ENCODE data around the gene CHRNA9. TPM values are rescaled to one million over a fixed set of nuclear protein-coding genes. Genes with fewer than 3 reads are reported as not detected.

Gene CHRNA9
- total and polyA plus RNA-seq, 2 of the 13 experiments (the other 11 are each of a cell fraction or from before 2014, with no cell fraction given) = not detected

- no peak for TF ChIP-seq ZC3H13 (CRISPR knock-in tag; IDR thresholded peaks at IDR 0.05)
- TF ChIP-seq ZNF775 (CRISPR knock-in tag; IDR thresholded peaks at IDR 0.05; ENCODE audit: borderline replicate concordance) = no peak
- TF ChIP-seq HOXD1 (CRISPR knock-in tag; IDR thresholded peaks at IDR 0.05) = no peak
- TF ChIP-seq TP53 (CRISPR knock-in tag; conservative IDR thresholded peaks at IDR 0.05) = no peak
- no peak for TF ChIP-seq NKX3-1 (CRISPR knock-in tag; IDR thresholded peaks at IDR 0.05)
- TF ChIP-seq NR2F1 (CRISPR knock-in tag; IDR thresholded peaks at IDR 0.05) = peak in 1 of 2 experiments; percentile 49; a peak in 1 of 4 replicates
- TF ChIP-seq ZMYM4 (CRISPR knock-in tag; IDR thresholded peaks at IDR 0.05) = peak; percentile 65
- peak; percentile 52; the same call in 1 of the 2 replicates for TF ChIP-seq ZGPAT (CRISPR knock-in tag; IDR thresholded peaks at IDR 0.05)
- TF ChIP-seq ZNF644 (CRISPR knock-in tag; IDR thresholded peaks at IDR 0.05; ENCODE audit: low read depth) = peak; percentile 83; the same call in 1 of the 2 replicates
- TF ChIP-seq ZBTB14 (CRISPR knock-in tag; IDR thresholded peaks at IDR 0.05) = no peak
These were observed 34.5 kb downstream of the CHRNA9 start (continued) for GRCh38 chr4:40369437-40370274.

- no TSS peak for BruUV-seq (replicated peaks)
- no peaks in the 10 kb centered on the region for H3K79me2 ChIP-seq (ENCODE audit: insufficient read depth, low read length)
- ChIA-PET CTCF (ENCODE audit: low intra/inter-chr PET ratio, low total read pairs) (no interaction called here), POLR2A (no interaction called here)
- H2AFZ ChIP-seq (ENCODE audit: low read length) = no peak overlapping the region
- no peaks in the 10 kb centered on the region for H4K20me1 ChIP-seq (ENCODE audit: insufficient read depth, low read length)
- H3K4me2 ChIP-seq (ENCODE audit: low read depth, low read length) = no peak overlapping the region
- in situ Hi-C loops (cut with HindIII; ENCODE audit: extremely low pct_ligation_motif_present, low pct_unique_long_range_greater_than_20kb) (no loop called here), intact Hi-C loops (cut with micrococcal nuclease; ENCODE audit: unreplicated experiment) (no loop called here)
- H3K4me3 ChIP-seq (replicated peaks in 1 of 3; ENCODE audit: insufficient read depth in 1 of 3, low read depth in 2 of 3, low read length in 3 of 3) = no peak overlapping the region
- no peaks in the 10 kb centered on the region for H3K36me3 ChIP-seq (replicated peaks in 1 of 2; ENCODE audit: control insufficient read depth in 1 of 2, insufficient read depth in 2 of 2, low read length in 2 of 2)
- WGBS (ENCODE audit: low lambda C conversion rate) = 52% methylated on average over 3 of the region's 3 CpGs
- ATAC-seq = no peak
- FAIRE-seq = no peak
- no peak overlapping the region for H3K27ac ChIP-seq (ENCODE audit: extremely low read length, insufficient read depth, low read length)
- H3K4me1 ChIP-seq (ENCODE audit: insufficient read depth, low read length) = peaks cover 28% of the 10 kb centered on the region
- no peak for DNase-seq (ENCODE audit: low spot score)
- no peak overlapping the region for H3K9ac ChIP-seq (ENCODE audit: insufficient read depth, low read depth, low read length)
- no peaks in the 10 kb centered on the region for H3K9me3 ChIP-seq (ENCODE audit: low read length)
- peaks cover 0 to 1% of the 10 kb centered on the region in 2 experiments; a peak in 2 of 5 replicates for H3K27me3 ChIP-seq (ENCODE audit: control insufficient read depth in 1 of 2, insufficient read depth in 2 of 2, low read length in 2 of 2)
- TF ChIP-seq ZNF281 (CRISPR knock-in tag; IDR thresholded peaks at IDR 0.05; ENCODE audit: borderline replicate concordance) (no peak), FOXK1 (CRISPR knock-in tag; IDR thresholded peaks at IDR 0.05; ENCODE audit: borderline replicate concordance, low read depth) (no peak), ZNF232 (CRISPR knock-in tag; IDR thresholded peaks at IDR 0.05; ENCODE audit: borderline replicate concordance) (no peak), TOE1 (CRISPR knock-in tag; IDR thresholded peaks at IDR 0.05) (no peak), ZNF513 (CRISPR knock-in tag; conservative IDR thresholded peaks at IDR 0.05) (no peak)
These were observed 37.5 kb downstream of the CHRNA9 start for GRCh38 chr4:40372651-40373050.
